ENCODE measurements around the gene LARGE1.
"Not testable (repeated sequence)": the region's sequence is repeated elsewhere in the genome, so short reads cannot be mapped to it uniquely, and the experiment has no call there.

The LARGE1 gene

GRCh38 chr22:33861216-33861875 lies 58.9 kb downstream of the LARGE1 start:
- no peak for TF ChIP-seq CTCF (IDR thresholded peaks at IDR 0.05; ENCODE audit: low read depth, low read length, missing control alignments)
- no peak for DNase-seq
- Histone ChIP-seq H3K27me3 (replicated peaks) (no peaks in the 10 kb centered on the region), H3K4me3 (ENCODE audit: low read depth, low read length) (no peak overlapping the region), H3K27ac (no peak overlapping the region), H3K36me3 (replicated peaks) (no peaks in the 10 kb centered on the region)
- in situ Hi-C loops (cut with HindIII; ENCODE audit: low pct_ligation_motif_present, low sequenced_read_pairs) = no loop called here

- no peaks in the 10 kb centered on the region for H3K36me3 ChIP-seq (replicated peaks)
- DNase-seq = no peak
- H3K27me3 ChIP-seq (replicated peaks) = no peaks in the 10 kb centered on the region
Observed at GRCh38 chr22:33860386-33860785, 59.9 kb downstream of the LARGE1 start.

GRCh38 chr22:33859311-33859710 lies 61.0 kb downstream of the LARGE1 start:
- in situ Hi-C loops (cut with HindIII; ENCODE audit: low pct_ligation_motif_present, low sequenced_read_pairs) = no loop called here

More at GRCh38 chr22:33860386-33860785, 59.9 kb downstream of the LARGE1 start:
- in situ Hi-C loops (cut with HindIII; ENCODE audit: low pct_ligation_motif_present, low sequenced_read_pairs) = no loop called here
- no peak for TF ChIP-seq CTCF (IDR thresholded peaks at IDR 0.05; ENCODE audit: low read depth, low read length, missing control alignments)
- Histone ChIP-seq H3K4me3 (ENCODE audit: low read depth, low read length) (no peak overlapping the region), H3K27ac (no peak overlapping the region)

GRCh38 chr22:33858653-33859052 lies 61.6 kb downstream of the LARGE1 start:
- H3K27ac ChIP-seq; DNase-seq; in situ Hi-C loops (cut with HindIII; ENCODE audit: low pct_ligation_motif_present, low sequenced_read_pairs): not testable (repeated sequence)

More at GRCh38 chr22:33859311-33859710, 61.0 kb downstream of the LARGE1 start:
- H3K27ac ChIP-seq = no peak overlapping the region
- no peak overlapping the region for H3K4me3 ChIP-seq (ENCODE audit: low read depth, low read length)
- no peaks in the 10 kb centered on the region for H3K27me3 ChIP-seq (replicated peaks)
- H3K36me3 ChIP-seq (replicated peaks) = no peaks in the 10 kb centered on the region
- no peak for TF ChIP-seq CTCF (IDR thresholded peaks at IDR 0.05; ENCODE audit: low read depth, low read length, missing control alignments)
- no peak for DNase-seq

GRCh38 chr22:33857767-33858166 lies 62.5 kb downstream of the LARGE1 start:
- H3K4me3 ChIP-seq (ENCODE audit: low read depth, low read length); H3K36me3 ChIP-seq (replicated peaks); DNase-seq; H3K27me3 ChIP-seq (replicated peaks); in situ Hi-C loops (cut with HindIII; ENCODE audit: low pct_ligation_motif_present, low sequenced_read_pairs); H3K27ac ChIP-seq: not testable (repeated sequence)

More at GRCh38 chr22:33858653-33859052, 61.6 kb downstream of the LARGE1 start:
- not testable (repeated sequence) for H3K4me3 ChIP-seq (ENCODE audit: low read depth, low read length); H3K36me3 ChIP-seq (replicated peaks); H3K27me3 ChIP-seq (replicated peaks)

- in situ Hi-C loops (cut with HindIII; ENCODE audit: low pct_ligation_motif_present, low sequenced_read_pairs) = no loop called here
- Histone ChIP-seq H3K27me3 (replicated peaks) (no peaks in the 10 kb centered on the region), H3K27ac (no peak overlapping the region), H3K36me3 (replicated peaks) (no peaks in the 10 kb centered on the region), H3K4me3 (ENCODE audit: low read depth, low read length) (no peak overlapping the region)
- TF ChIP-seq CTCF (IDR thresholded peaks at IDR 0.05; ENCODE audit: low read depth, low read length, missing control alignments) = no peak
- no peak for DNase-seq
Observed at GRCh38 chr22:33854724-33855123, 65.6 kb downstream of the LARGE1 start.

All from brain microvascular endothelial cell (primary cell).